DMS114 treated with DMSO at 0.1 percent for 48 hours (cell line): Measurements from ENCODE around the gene PSMD4.
"Not testable (repeated sequence)": the region's sequence is repeated elsewhere in the genome, so short reads cannot be mapped to it uniquely, and the experiment has no call there.

ENCODE experiments used
- DNase-seq: peaks from one replicate; lab custom pipeline; 2025; ENCODE audit not compliant: unreplicated experiment; lab: John Stamatoyannopoulos, UW

The PSMD4 gene

DNA sequence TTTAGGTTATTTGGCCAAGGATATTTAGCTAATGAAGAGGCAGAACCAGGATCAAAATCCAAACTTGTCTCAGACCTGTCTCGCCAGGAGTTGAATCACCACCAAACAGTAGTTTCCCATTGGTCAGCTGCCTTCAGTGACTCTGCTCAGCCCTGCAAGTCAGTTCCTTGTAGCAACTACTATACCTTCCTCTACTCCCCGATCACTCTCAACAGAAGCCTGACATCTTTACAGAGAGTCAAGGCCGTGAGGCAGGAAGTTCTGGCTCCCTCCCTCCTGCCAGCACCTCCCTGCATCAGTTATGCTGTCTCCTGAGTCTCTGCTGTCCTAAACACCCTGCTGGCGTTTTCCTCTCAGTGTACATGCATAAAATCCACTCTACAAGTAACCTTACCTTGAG lies 13.2 kb downstream of the PSMD4 start:
- DNase-seq: no peak

DNA sequence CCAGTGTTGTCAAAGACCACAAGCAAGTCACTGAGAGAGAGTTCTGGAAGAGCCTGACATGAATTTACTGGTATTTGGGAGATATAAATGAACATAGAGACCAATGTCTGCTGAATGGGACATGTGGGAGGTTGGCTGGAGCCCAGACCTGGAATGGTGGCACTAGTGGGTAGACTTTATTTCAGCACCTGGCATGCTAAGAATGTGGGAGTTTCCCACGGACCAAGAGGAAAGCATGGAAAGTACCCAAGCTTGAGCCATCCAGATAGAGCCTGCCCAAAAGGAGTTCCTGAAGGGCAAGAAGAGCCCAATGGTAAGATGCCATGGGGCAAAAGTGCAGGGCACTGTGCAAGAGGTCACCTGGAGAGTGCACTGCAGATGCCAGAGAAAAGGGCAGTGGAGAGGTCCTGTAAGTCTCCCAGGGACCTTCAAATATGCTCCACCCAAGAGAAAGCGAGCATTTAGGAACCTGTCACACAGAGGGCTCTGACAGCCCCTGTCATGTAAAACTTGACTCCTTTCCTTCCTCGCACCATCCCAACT lies 19.5 kb downstream of the PSMD4 start:
- DNase-seq: no peak

DNA sequence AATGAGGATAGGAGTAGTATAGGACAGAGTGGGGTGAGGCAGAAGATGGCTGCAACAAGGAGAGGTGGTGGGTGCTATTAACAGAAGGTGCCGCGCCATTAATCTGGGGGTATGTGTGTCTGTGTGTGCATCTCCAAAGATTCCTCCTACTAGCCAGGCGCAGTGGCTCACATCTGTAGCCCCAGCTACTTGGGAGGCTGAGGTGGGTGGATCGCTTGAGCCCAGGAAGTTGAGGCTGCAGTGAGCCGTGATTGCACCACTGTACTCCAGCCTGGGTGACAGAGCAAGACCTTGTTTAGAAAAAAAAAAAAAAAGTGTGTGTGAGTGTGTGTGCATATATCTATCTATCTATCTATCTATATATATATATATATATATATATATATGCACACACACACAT lies 20.8 kb downstream of the PSMD4 start:
- DNase-seq: not testable (repeated sequence)

DNA sequence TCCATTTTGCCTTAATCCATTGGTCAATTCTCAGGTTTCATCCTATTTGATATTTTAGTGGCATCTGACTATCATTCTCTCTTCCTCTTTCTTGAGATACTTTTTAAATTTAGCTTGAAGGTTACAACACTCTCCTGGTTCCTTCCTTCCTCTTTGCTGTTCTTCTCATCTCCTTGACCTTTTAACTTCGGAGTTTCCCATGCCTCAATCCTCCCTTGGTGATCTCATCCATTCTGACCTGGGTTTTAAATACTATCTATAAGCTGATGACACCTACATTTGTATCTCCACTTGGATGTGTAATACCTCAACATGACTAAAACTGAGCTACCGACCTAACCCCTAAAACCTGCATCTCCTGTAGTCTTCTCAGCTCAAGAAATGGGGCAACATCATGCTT lies 22.7 kb downstream of the PSMD4 start:
- DNase-seq: no peak

DNA sequence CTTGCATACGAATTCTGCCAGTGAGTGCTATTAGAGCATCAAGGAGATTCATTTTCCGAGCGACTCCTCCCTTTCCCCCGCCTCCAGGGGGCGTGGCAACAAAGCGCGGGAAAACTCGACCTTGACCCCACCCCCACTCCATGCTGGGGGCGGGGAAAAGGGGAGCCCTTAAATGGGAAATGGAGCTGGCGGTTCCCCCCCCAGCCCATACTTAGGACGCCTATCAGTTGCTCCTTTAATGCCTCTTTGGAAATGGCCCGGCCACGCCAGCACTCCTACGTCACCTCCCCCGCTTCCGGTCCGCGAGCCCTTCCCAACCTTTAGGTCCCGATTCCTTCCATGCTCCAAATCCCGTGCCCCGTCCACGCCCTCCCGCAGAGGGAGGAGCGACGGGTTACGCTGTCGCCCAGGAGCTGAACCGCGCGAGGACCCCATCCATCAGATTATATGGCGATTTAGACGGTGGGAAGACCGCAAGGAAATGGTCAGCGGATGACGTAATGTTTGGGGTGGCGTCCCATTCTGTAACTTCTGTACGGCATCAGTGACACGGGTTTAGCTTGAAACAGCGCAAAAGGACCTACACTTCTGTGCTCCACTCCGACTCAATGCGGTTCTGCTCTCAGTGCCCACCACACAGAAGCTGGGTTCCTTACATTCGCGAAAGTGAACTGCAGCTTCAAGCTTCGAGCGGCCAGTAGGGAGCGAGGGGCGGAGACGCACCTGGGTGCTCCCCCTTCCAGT lies 26.9 kb downstream of the PSMD4 start:
- DNase-seq: peak; percentile 99

DNA sequence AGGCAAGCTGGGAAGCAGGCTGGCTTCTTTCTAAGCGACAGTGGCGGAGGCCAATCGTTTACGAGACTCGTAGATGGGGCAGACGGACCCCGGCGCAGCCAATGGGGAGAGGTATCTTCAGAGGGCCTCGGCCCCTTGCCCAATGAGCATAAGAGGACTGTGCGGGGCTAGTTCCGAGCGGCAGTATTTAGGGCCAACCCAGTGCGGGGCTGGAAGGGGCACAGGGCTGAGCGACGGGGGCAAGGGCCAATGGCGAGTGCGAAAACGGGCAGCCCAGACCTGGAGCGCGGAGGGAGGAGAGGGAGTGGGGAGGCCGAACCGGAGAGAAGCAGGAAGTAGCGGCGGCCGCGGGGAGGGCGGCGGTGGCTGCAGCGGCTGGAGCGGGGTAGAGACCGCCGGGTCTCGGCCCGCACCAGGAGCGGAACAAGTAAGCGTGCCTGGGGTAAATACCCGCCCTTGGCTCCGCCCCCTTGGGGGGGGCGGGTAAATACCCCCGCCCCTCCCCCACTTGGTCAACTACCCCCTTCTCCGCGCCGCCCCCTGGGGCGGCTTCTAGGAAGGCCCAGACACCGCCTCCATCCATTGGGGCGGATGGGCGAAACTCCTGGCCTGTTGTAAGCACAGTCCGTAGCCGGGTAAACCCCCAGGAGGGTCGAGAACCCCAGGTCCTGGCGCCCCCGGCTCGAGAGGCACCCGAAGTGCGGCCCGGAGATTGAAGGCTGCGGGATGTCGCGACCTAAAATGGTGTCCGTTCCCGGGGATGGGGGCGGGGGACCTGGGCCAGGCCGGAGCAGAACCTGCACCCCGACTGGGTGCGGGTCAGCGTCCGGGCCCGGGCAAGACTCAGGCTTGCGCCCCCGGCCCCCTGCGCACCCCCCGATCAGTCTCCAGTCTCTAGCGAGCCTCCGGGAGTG lies 27.7 kb downstream of the PSMD4 start, which contains the start of gene ZNF687:
Gene ZNF687, plus strand, starts transcription at position 331 of the 914 bp plus-strand sequence. CDS start 3,993 bp downstream, outside the sequence.
- peak; percentile 100 for DNase-seq

DNA sequence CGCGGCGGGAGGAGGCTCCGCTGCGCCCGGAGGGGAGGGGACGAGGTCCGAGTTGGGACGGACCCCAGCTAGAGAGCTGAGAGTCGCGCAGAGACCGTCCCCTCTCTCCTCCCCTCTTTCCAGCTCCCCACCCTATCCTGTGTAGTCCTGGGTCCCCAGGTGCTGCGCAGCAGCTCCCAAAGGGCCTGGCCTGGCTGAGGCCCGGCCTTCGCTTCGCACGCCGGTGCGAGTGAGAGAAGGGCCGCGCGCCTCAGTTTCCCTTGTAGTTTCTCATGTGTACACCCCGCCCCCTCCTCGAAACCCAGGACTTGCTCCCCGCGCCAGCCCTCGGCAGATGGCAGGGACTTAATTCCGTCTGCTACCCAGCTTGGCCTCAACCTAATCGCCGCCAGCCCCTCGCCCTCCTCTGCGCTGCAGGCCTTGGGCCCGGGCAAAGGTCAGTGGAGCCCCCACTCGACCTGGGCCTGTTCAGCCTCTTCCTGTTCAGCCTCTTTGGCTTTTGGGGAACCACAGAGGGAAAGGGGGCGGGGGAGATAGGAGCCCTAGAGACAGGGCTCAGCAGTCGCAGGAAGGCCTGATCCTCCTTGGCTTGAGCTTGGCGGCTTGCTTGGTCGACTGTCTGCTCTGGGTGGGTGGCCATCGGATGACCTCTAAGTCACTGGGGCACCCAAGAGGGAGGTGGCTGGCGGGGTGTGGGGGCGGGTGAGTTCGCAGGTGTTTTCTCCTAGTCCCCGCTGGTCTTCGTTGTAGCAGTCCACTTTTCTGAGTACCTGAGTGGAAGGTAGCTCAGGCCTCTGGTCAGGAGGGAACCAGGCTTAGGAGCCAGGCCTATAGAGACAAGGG lies 28.6 kb downstream of the PSMD4 start:
- DNase-seq: no peak

DNA sequence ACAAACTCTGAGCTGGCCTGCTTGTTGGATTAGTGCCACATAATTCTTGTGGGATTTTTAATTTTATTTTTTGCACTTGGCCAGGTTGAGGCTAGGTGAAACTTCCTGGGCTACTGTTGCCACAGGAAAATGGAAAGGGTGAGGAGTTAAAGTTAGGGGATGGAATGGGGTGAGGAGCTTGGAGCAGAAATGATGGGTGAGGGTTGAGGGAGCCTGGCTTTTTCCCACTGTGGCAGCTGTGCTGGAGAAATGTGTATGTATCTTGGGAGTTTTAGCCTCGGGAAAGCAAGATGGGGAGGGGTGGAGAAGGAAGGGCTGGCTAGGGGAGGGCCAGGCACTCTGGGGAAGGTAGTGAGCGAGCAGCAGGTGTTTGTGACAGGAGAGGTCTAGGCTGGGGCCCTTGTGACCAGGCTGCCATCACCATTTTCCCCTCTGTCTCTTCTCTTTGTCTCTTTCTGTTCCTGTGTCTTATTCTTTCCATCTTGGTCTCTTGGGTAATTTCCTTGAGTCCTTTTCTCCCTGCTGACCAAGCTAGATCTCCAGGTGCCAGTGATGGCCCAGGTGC lies 29.6 kb downstream of the PSMD4 start:
- no peak for DNase-seq

DNA sequence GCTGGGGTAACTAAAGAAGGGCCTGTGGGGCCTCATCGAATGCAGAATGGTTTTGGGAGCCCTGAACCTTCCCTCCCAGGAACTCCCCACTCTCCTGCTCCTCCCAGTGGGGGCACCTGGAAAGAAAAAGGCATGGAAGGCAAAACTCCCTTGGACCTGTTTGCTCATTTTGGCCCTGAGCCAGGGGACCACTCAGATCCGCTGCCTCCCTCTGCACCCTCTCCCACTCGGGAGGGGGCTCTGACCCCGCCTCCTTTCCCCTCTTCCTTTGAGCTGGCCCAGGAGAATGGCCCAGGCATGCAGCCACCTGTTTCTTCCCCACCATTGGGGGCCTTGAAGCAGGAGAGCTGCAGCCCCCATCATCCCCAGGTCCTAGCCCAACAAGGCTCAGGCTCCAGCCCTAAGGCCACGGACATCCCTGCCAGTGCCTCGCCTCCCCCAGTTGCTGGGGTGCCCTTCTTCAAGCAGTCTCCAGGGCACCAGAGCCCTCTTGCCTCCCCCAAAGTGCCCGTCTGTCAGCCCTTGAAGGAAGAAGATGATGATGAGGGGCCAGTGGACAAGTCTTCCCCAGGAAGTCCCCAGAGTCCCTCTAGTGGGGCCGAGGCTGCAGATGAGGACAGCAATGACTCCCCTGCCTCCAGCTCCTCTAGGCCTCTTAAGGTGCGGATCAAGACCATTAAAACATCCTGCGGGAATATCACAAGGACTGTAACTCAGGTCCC lies 32.2 kb downstream of the PSMD4 start:
- no peak for DNase-seq

DNA sequence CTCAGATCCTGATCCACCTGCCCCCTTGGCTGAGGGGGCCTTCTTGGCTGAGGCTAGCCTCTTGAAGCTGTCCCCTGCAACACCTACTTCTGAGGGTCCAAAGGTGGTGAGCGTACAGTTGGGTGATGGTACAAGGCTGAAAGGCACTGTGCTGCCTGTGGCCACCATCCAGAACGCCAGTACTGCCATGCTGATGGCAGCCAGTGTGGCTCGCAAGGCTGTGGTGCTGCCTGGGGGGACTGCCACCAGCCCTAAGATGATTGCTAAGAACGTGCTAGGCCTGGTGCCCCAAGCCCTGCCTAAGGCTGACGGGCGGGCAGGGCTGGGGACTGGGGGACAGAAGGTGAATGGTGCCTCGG lies 32.8 kb downstream of the PSMD4 start:
- no peak for DNase-seq

DNA sequence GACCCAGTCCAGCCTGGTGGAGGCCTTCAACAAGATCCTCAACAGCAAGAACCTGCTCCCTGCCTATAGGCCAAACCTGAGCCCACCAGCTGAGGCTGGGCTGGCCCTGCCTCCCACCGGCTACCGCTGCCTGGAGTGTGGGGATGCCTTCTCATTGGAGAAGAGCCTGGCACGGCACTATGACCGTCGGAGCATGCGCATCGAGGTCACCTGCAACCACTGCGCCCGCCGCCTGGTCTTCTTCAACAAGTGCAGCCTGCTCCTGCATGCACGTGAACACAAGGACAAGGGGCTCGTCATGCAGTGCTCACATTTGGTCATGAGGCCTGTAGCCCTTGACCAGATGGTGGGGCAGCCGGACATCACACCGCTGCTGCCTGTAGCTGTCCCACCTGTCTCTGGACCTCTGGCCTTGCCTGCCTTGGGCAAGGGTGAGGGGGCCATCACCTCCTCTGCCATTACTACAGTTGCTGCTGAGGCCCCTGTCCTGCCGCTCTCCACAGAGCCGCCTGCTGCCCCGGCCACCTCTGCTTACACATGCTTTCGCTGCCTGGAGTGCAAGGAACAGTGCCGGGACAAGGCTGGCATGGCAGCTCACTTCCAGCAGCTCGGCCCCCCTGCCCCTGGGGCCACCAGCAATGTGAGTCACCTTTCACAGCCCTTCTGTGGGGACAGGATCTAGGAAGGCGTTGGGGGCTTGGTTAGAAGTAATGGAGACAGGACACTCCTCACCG lies 33.4 kb downstream of the PSMD4 start:
- no peak for DNase-seq

DNA sequence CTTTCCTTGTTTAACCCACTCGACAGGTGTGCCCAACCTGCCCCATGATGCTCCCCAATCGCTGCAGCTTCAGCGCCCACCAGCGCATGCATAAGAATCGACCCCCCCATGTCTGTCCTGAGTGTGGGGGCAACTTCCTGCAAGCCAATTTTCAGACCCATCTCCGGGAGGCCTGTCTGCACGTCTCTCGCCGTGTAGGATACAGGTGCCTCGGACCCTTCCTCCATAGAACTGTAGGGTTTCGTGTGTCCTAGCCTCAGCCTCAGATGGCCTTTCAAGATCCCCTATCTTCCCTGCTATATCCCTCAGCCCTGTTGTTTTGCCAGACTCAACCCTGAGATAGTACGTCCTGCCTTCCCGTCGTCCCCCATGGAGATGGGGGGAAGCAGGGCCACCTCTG lies 34.0 kb downstream of the PSMD4 start:
- no peak for DNase-seq

DNA sequence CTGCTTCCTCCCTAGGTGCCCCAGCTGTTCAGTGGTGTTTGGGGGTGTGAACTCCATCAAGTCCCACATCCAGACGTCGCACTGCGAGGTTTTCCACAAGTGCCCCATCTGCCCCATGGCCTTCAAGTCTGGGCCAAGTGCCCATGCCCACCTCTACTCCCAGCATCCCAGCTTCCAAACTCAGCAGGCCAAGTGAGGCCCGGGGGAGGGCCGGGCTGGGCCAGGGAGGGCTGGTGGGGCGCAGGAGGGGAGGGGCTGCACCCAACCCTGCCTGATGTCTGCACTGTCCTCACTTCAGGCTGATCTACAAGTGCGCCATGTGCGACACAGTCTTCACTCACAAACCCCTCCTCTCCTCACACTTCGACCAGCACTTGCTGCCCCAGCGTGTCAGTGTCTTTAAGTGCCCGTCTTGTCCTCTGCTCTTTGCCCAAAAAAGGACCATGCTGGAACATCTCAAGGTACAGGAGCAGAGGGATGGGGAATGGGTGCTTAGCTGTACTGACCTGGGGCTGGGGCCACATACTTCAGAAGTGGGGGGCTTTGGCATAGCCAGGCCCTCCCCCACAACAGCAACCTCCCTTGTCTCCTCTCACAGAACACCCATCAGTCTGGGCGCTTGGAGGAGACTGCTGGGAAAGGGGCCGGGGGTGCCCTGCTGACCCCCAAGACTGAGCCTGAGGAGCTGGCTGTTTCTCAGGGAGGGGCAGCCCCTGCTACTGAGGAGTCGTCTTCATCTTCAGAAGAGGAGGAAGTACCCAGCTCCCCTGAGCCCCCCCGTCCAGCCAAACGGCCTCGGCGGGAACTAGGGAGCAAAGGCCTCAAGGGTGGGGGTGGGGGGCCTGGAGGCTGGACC lies 34.8 kb downstream of the PSMD4 start:
- DNase-seq: no peak

DNA sequence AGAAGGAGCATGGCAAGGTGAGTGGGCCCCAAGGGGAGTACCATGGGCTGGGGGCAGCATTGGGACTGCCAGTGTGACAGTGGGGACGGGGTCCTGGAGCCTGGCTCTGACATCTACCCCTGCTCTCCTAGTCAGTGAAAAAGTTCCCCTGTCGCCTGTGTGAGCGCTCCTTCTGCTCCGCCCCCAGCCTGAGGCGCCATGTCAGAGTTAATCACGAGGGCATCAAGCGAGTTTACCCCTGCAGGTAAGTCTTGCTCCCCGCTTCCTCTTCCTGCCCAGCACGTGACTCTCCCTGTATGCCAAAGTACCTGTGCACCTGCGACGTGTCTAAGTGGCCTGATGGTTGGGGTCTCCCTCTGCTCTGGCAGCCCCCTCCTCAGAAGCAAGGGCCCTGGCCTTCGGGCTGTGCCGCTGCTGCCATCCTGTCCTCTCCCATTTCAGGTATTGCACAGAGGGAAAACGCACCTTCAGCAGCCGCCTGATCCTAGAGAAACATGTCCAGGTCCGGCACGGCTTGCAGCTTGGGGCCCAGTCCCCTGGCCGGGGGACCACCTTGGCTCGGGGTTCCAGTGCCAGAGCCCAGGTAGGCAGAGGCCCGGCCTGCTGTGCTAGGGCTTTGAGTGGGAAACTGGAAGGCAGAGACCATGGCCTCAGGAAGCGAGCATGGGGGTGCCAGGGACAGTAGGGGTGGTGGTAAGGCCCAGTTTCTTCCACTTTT lies 35.6 kb downstream of the PSMD4 start:
- no peak for DNase-seq

DNA sequence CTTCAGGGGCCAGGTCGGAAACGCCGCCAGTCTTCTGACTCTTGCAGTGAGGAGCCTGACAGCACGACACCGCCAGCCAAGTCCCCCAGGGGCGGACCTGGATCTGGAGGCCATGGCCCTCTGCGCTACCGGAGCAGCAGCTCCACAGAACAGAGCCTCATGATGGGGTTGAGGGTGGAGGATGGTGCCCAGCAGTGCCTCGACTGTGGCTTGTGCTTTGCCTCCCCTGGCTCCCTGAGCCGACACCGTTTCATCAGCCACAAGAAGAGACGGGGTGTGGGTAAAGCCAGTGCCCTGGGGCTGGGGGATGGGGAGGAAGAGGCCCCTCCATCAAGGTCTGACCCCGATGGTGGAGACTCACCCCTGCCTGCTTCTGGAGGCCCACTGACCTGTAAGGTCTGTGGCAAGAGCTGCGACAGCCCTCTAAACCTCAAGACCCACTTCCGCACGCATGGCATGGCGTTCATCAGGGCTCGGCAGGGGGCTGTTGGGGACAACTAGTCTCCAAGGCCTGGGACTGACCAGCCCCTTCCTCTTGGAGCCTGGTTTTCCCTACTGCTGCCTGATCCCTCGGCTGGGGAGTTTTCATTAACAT lies 36.3 kb downstream of the PSMD4 start:
- DNase-seq: no peak

DNA sequence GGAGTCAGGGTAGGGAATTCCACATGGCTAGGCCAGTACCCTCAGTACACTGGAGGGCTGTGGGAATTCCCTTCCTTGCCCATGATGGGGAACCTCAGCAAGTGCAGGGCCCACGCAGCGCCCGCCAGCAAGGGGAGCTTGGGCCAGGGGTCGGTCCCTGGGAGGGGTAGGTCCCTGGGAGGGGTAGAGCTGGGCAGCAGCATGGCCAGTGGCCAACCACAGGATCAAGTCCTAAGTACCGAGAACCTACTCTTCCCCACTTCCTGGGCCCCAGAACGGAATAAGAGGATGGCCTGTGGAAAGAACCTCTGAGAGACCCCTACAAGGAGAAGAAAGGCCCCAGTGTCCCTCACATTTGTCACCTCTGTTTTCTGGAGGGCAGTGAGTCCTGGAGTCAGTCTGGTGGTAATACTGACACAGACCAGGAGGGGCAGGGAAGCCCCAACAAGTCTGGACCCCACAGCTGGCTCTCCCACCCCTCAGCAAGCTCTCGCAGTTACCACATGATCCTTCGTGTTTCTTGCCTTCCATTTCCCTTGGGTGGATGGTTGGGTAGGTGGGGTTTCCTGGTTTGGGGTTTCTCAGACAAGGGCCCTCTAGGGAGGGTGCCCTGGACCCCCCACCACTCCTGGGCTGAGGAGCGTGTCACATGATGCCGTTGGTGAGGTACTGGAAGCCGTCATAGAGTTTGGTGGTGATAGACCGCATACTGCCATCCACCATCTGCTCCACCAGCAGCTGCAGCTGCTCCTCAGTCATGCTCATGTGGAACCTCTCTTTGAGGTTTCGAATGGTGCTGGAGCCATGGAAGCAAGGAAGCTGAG lies 37.9 kb downstream of the PSMD4 start:
- no peak for DNase-seq

DNA sequence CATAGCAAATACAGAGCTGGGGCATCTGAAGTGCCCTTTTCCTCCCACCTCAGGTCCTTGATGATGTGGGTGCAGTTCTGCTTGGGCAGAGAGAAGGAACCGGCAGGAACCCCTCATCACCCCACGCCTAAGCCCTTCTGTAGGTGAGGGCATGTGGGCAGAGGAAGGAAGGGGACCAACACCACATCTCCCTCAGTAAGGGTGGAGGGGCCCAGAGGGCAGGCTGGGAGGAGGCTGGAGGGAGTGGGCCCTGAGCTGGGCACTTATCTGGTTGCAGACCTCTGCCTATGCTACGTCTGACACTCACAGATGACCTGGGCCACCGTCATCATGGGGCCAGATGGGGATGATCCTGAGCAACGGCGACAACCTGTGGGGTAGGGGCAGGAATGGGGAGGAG lies 38.6 kb downstream of the PSMD4 start:
- no peak for DNase-seq
